Anterior cingulate cortex (tissue), 58 donors: ENCODE data around the gene HLA-C.
"Not testable (repeated sequence)": the region's sequence is repeated elsewhere in the genome, so short reads cannot be mapped to it uniquely, and the experiment has no call there.

Experiments
- DNase-seq, 58 donors: peaks; one replicate each; lab custom pipeline; 2025; lab: John Stamatoyannopoulos, UW

Gene HLA-C

DNA sequence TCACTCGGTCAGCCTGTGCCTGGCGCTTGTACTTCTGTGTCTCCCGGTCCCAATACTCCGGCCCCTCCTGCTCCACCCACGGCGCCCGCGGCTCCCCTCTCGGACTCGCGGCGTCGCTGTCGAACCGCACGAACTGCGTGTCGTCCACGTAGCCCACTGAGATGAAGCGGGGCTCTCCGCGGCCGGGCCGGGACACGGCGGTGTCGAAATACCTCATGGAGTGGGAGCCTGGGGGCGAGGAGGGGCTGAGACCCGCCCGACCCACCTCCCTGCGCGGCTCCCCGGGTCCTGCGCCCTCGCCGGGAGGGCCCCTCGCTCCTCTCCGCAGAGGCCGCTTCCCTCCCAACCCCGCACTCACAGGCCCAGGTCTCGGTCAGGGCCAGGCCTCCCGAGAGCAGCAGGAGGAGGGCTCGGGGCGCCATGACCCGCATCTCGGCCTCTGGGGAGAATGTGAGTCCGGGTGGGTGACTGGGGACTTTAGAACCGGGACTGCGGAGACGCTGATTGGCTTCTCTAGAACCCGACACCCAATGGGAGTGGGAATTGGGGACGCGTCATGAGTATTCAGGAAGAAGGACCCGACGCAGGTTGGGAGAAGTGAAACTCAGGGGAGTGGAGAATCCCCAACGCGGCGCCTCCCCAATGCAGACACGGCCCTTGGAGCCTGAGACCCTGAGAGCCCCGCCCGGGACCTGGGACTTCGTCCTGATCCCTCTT lies at the start of gene HLA-C:
TSS of gene HLA-C (minus strand) at position 452 of the 717 bp plus-strand sequence. CDS start at position 431, 21 bp downstream.
- peak; percentile 7 to 94 (median 80) for DNase-seq

DNA sequence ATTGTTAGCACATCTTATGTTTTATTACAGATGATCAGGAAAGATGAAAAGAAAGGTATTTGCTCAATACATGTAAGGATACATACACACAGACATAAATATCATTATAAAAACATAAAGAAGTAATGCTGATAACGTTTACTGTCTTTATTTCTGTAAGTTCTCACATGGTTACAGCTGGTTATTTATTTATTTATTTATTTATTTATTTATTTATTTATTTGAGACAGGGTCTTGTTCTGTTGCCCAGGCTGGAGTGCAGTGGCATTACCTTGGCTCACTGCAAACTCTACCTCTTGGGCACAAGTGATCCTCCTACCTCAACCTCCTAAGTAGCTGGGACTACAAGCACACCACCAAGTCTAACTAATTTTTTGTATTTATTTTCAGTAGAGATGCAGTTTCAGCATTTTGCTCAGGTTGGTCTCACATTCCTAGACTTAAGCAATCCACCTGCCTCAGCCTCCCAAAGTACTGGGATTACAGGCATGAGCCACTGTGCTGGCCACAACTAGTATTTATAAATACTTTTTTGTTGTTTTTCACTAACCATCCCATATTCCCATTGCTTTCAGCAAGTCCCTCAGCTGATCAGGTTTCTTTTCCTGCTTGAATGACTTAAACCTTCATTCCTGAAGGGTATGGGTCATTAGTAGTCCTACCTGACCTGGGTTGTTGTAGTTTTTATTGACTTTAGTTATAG lies 49.3 kb upstream of the HLA-C start:
- no peak for DNase-seq

DNA sequence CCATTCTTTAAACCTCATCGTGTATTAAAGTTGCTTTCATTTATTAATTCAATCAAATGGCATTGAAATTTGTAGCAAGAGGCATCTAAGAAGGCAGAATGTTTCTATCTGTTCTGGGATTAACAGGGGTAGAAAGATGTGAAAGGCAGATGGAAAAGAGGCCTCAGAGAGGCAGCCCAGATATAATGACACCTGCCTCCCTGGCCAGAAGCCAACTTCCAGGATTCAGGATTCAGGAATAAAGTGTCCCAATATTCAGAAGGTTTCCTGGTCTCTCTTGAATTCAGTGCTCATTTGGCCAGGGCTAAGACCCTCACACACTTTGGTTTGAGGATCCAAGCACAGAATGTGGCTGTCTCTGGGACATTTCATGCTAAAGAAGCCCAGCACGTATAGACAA lies 45.1 kb upstream of the HLA-C start:
- DNase-seq: no peak

DNA sequence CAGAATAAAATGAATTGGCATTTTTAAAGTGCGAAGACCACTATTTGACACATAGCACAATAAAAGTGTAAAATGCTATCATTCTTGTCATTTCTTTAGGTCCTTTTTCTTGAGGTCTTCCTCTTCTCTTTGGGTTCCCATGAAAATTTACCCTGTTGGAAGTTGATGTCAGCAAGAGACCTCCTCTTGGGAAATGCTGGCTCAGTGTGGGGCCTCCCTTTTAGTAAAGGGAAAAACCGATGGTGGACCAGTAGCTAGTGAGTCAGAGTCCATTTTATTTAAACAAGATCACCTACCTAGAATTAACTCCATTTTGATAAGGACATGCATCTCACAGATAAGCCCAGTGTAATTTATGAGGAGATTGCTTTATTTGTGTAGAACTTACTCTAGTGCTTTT lies 37.7 kb upstream of the HLA-C start:
- DNase-seq: no peak

DNA sequence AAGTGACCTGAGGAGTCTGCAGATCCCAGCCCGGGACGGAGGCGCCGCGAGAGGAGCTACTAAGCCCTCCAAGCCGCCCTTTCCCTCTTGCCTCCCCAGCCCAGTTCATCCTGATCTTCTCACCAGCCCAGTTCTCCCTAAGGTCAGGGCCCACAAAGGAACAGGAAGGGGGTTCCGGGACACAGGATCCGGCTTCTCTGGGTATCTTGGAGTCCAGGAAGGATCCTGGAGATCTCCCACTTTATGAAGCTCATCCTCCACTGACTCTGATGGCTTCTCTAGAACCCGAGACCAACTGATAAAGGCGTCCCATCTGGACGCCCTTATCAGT lies 36.9 kb upstream of the HLA-C start:
- DNase-seq: no peak

DNA sequence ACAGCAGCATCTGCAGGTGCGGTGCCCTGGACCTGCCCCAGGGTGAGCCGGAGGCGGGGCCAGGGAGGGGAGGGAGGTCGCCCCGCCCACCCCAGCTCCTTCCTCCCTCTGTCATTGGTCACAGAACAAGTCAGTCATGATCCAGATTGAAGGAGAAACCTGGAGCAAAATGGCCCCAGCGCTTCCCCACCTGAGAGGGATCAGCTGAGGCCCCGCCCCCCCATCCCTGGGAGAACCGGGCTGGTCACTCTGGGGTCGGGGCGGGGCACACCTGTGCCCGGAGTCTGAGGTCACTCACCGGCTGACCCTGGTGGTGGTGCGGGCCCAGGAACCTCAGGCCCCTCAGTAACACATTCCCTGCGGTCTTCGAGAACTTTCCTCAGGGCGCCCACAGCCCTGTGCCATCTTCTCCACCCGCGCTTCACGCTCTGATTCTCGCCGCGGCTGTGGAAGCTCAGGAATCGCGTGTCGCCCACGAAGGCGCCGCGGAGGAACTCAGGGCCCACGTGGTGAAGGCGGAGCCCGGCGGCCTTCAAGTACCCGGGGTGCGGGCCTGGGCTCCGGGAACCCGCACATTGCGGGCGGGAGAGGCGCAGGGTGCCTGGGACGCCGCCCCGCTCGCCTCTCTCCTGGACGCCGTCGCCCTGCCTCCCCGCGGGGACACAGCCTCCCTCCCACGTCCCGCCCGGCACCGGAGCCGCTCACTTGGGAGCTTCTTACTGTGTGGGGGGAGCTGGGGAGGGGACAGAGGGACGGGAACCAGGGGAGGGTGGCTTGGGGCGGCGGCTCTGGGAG lies 36.4 kb upstream of the HLA-C start:
- DNase-seq: no peak

DNA sequence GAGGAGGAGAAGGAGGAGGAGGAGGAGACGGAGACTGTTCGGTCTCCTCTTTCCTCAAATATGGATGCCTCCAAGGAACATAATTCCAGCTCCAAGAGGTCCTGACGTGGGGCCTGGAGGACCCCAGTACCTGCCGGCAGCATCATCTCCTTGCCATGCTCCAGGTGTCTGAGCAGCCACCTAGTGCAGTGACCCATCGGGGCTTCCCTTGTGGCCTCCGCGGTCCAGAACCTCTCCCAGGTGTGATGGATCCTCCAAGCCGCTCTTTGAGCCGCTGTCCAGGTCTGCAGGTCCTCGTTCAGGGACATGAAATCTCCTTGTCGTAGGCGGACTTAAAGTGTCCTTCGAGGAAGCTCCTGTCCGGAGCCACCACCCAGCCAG lies 35.8 kb upstream of the HLA-C start:
- DNase-seq: no peak

DNA sequence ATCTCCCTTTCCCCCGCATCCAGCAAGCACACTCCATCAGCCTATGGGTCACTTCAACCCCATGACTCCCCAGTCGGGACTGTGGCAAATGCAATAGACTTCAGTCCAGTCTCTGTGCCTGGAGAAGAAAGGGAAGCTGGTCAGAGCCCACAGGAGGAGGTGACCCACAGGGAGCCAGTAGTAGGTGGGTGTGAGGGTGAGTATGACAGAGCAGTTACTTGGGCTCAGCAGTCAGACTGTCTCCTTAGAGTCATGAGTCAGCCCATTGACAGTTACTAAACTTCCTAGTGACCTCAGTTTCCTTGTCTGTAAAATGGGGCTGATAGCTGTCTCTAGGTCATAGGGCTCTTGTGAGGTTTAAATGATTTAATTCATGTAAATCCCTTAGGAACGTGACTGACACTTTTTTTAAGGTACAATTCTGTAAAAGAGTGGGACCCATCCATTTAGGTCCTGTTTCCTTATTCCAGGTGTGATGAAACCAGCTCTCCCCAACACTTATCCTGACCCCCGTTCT lies 33.9 kb upstream of the HLA-C start:
- DNase-seq: no peak

DNA sequence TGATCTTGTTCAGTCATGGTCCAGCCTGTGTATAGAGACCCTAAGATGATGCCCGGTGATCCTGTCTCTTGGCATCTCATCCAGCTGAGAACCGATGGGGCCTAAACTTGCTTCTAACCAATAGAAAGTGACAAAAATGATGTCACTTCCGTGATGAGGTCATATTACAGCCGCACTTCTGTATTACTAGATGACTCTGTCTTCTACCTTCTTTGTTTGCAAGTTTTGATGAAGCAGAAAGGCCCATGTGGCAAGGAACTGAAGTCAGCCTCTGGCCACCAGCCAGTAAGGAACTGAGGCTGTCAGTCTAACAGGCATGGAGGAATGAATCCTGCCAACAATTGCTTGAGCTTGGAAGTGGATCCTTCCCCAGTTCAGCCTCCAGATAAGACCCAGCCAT lies 32.8 kb upstream of the HLA-C start:
- no peak for DNase-seq

DNA sequence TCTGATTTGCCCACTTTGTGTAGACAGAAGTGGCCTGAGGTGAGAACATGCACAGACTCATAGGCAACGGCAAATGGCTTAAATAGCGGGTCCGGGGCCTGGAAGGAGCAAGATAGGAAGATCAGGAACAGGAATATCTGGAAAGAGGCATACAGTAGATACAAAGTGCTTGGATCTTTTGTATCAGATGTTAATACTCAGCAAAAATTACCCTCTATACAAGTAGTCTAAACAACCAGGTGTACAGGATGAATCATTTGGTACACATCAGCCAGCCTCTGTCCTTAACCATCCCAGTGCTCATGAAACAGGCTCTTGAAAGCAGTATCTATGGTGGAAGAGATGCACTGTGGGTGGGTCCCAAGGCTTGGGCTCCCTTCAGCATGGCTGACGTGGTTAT lies 28.9 kb upstream of the HLA-C start:
- DNase-seq: no peak

DNA sequence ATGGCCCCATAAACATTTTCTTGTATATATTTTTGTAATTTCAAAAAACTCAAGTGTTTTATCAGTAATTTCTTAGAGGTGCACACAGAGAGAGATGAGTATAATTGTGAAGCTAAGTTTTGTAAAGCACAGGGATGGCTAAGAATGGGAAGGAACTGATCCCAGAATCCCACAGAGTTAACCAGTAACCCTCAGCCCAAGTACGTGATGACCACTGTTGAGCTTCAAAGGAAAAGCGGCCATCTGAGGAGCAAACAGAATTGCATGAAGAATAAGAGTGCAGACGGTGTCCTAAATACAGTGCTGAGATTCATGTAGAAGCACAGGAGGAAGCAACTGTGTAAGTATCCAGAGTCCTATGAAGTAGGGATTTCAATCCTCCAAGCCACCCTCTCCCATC lies 28.1 kb upstream of the HLA-C start:
- no peak for DNase-seq

DNA sequence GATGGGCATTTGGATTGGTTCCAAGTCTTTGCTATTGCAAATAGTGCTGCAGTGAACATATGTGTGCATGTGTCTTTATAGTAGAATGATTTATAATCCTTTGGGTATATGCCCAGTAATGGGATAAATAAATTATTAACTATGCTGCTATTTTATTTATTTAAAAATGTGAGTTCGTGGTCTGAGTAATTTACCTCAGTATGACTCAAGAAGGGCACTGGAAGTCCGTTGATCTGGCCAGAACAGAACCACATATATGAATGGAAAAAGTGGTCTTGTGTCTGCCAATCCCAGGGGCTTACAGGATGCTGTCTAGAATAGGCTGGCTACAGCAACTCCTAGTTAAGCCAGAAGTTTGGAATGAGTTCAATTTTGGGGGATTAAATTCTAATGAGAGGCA lies 27.6 kb upstream of the HLA-C start:
- DNase-seq: no peak

DNA sequence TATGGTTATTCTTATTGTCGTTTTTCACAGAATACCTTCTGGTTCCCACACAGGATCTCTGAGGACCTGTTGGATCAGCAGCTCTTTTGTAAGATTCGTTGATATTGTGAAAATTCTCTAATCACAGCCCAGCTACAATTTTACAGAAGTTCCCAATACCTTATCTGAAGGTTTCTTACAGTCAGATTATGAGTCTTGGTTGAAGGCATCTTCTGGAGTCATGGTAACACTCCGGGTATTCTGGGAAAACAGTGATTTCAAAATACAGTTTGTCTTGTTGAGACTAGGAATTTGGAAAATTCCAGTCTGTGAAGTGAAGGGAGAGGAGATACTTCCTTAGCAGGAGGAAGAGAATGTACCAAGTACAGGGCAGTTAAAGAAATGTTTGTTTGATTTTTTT lies 22.2 kb upstream of the HLA-C start:
- DNase-seq: no peak

DNA sequence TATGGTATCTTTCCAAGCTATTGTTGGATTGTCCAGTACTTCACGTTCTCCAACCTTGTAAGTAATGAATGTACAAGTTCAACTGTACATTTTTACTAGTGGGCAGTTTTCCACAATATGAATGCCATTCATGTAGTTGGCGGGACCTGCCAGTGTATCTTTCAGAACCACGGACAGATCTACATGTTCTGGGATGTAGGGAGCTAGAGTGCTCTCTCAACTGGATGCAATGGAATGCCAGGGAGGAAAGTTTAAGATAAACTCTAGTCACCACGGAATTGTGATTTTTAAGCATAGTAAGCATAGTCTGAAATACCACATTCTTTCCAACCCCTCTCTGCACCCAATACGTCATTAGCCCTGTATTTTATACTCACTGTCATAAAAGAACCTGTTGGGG lies 21.5 kb upstream of the HLA-C start:
- DNase-seq: no peak

DNA sequence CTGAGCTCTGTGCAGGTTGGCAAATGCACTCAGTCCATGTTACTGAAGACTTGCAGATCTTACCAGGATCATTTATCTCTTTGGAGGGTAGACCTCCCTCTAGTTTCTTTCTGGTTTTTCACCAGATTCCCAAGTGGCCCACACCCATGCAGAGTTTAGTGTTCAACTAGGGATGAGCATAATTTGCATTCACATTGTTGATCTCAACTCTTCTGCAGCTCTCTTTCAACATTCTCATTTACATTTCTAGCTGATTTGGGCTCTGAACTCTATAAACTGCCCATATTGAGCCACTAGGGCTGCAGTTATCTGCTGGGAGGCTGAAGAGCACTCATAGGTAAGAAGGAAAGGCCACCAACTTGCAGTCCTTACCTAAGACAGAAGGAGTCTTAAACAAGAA lies 17.9 kb upstream of the HLA-C start:
- no peak for DNase-seq

DNA sequence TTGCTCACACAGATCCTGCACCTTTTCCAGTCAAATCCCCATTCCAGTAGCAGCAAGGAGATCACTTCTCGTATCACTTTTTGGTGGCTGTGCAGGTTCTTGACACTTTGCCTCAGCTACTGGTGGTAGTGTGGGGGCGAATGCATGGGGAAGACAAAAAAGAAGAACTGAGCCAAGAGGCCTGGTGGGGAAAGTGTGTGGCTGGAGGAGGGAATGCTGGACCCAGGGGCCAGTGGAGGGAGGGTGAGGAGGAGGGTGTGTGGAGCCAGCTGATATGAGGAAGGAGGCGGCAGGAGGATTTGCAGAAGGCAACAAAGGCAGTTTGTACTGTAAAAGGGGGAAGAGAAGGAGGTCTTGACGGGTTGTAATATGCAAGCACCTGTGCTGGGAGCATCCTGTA lies 15.7 kb upstream of the HLA-C start:
- no peak for DNase-seq

DNA sequence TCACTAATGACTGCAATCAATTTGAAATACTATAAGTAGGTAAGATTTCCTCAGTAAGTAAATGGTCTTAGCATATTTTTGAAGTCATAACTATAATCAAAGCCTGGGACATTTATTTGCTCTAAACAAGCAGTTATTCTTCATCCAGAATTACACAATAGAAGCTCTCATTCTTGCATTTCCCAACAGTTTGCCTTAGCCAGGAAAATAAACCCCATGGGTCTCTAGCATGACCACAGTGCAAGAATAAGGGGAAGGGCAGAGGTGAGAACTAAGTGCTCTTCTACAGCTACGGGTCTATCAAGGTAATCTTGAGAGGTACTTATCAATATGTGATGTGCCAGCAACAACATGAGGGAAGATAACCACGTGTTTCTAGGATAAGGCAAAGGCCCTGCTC lies 14.1 kb upstream of the HLA-C start:
- DNase-seq: no peak

DNA sequence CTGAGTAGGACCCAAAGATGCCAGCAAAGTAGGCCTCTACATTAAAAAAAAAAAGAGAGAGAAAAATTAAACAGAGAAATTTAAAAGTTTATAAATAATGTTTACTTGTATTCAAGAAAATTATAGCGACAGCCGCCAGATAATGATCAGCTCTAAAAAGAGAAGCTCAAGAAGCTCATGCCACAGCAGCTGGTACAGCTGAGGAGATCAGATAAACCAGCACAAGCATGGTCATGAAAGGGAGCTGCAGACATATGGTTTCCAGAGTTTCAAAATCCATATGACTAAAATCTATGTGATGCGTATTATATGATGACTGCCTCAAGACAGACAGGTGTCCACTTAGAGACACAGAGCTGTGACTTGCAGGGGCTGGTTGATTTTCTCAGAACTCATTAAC lies 13.6 kb upstream of the HLA-C start:
- DNase-seq: no peak

DNA sequence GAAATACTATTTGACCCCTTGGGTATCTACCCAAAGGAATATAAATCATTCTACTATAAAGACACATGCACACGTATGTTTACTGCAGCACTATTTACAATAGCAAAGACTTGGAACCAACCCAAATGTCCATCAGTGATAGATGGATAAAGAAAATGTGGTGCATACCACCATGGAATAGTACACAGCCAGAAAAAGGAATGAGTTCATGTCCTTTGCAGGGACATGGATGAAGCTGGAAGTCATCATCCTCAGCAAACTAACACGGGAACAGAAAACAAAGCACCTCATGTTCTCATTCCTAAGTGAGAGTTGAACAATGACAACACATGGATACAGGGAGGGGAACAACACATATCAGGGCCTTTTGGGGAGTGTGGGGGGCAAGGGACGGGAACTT lies 7.8 kb upstream of the HLA-C start:
- DNase-seq: not testable (repeated sequence)

DNA sequence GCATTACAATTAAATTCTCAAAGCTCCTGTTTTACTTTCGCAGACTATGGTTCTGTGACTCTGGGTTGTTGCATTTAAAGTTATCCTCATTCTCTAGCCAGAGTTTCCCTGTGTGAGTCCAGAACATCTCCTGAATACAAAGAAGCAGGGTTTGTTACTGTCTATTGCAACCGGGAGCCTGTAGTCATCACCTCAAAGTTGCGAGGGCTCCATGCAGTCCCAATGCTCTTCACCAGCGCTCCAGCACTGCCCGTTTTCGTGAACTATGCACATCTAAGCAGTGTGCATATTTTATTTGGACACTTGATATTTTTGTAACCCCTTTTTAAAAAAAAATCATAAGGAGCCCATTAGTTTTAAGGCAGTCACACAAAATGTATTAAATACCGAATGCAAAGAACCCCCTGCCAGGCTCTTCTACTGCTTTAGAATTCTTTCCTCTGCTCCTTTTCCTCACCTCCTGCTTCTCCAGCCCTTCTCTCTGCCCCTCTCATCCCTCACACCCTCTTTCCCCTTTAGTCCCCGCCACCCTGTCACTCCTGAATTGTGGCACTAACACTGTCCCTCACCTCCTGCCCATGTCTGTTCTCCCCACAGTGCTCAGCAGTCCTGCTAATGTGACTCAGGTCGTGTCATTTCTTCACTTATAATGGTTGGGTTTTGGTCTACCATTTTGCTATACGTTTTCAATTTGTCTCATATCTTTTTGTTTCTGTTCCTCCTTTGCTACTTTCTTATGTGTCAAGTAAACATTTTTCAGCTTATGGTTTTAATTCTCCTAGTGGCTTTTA lies 1.1 kb upstream of the HLA-C start:
- DNase-seq: no peak

DNA sequence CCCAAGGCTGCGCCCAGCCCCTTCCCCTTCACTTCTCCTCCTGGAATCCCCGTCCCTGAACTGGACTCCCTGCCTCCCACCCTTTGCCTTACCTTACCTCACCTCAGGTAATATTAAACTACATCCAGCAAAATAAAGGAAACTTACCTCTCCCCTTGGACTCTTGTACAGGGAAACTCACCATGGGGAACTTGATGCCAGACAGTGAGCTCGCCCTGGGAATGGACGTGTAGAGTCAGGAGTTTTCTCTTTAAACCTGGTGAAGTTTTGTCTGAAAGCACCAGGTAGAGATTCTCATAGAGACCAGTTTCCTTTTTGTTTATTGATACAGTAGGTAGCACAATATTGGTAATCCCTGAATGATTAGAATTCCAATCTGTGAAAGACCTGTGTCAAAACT lies 544 bp upstream of the HLA-C start:
- DNase-seq: no peak
